Neural progenitor cell (in vitro differentiated cells): ENCODE data around the gene CAND2. TPM values are rescaled to one million over a fixed set of nuclear protein-coding genes. Genes with fewer than 3 reads are reported as not detected.
A peak's percentile ranks its signal among the peaks of the same experiment; 100 is the strongest.

Experiments
- DNase-seq: peaks from one replicate; pipeline ENCODE4 v3.0.0-alpha.2; 2016; ENCODE audit warnings: low spot score
- H2AFZ ChIP-seq: fragments of 200-600 bp; sonication (generic); replicated peaks from 2 replicates; pipeline ENCODE4 v1.6.1; 2016; ENCODE audit warnings: antibody characterized with exemption
- H3F3A ChIP-seq: fragments of 200-600 bp; sonication (generic); 2 replicates; pipeline ENCODE4 v1.6.1; 2016; ENCODE audit warnings: antibody characterized with exemption, low read depth
- H3K27ac ChIP-seq: fragments of 200-600 bp; sonication (generic); 2 replicates; pipeline ENCODE4 v1.5.1; 2016; ENCODE audit warnings: mild to moderate bottlenecking
- H3K27me3 ChIP-seq: fragments of 200-600 bp; sonication (generic); 2 replicates; pipeline ENCODE4 v1.6.1; 2016; ENCODE audit warnings: mild to moderate bottlenecking, moderate library complexity
- H3K36me3 ChIP-seq: fragments of 200-600 bp; sonication (generic); 2 replicates; pipeline ENCODE4 v1.5.1; 2016
- H3K4me1 ChIP-seq: fragments of 200-600 bp; sonication (generic); 2 replicates; pipeline ENCODE4 v1.6.1; 2016; ENCODE audit warnings: mixed run types
- H3K4me2 ChIP-seq: fragments of 200-600 bp; sonication (generic); 2 replicates; pipeline ENCODE4 v1.6.1; 2016
- H3K4me3 ChIP-seq: fragments of 200-600 bp; sonication (generic); 2 replicates; pipeline ENCODE4 v1.5.1; 2016
- H3K79me2 ChIP-seq: fragments of 200-600 bp; sonication (generic); 2 replicates; pipeline ENCODE4 v1.6.1; 2016; ENCODE audit warnings: low read depth
- H3K9ac ChIP-seq: fragments of 200-600 bp; sonication (generic); 2 replicates; pipeline ENCODE4 v1.6.1; 2016
- H3K9me3 ChIP-seq: fragments of 200-600 bp; sonication (generic); 2 replicates; pipeline ENCODE4 v1.5.1; 2016; ENCODE audit warnings: low read depth
- H4K20me1 ChIP-seq: fragments of 200-600 bp; sonication (generic); 2 replicates; pipeline ENCODE4 v1.6.1; 2016; ENCODE audit warnings: low read depth
- H3K27ac Mint-ChIP-seq: 3 replicates; pipeline ENCODE4 v1.8.0; 2021; ENCODE audit warnings: mixed read lengths
- H3K27me3 Mint-ChIP-seq: 2 replicates; pipeline ENCODE4 v1.8.0; 2022; ENCODE audit warnings: low read depth, mild to moderate bottlenecking, inconsistent platforms, moderate library complexity, mixed read lengths; ENCODE audit not compliant: insufficient read depth
- H3K36me3 Mint-ChIP-seq: 3 replicates; pipeline ENCODE4 v1.8.0; 2021; ENCODE audit warnings: mixed read lengths
- H3K4me1 Mint-ChIP-seq: 3 replicates; pipeline ENCODE4 v1.8.0; 2021; ENCODE audit warnings: mixed read lengths
- H3K4me3 Mint-ChIP-seq: 3 replicates; pipeline ENCODE4 v1.8.0; 2021; ENCODE audit warnings: mild to moderate bottlenecking, moderate library complexity, mixed read lengths
- H3K9me3 Mint-ChIP-seq: 3 replicates; pipeline ENCODE4 v1.8.0; 2020; ENCODE audit warnings: mixed read lengths
- CTCF ChIP-seq: fragments of 200-600 bp; sonication (generic); IDR thresholded peaks from 2 replicates; pipeline ENCODE4 v1.5.1; 2017; ENCODE audit warnings: antibody characterized with exemption, mild to moderate bottlenecking
- EZH2 ChIP-seq: fragments of 200-600 bp; sonication (generic); IDR thresholded peaks from 2 replicates; pipeline ENCODE4 v1.6.1; 2017; ENCODE audit warnings: antibody characterized with exemption, mild to moderate bottlenecking, moderate library complexity
- EZH2phosphoT487 ChIP-seq: fragments of 200-600 bp; sonication (generic); IDR thresholded peaks from 2 replicates; pipeline ENCODE4 v1.6.1; 2017; ENCODE audit warnings: antibody characterized with exemption
- total RNA-seq: library from RNA; depleted of rRNA; stranded (reverse); fragments of >200 nt; gene quantifications from 2 replicates; pipeline ENCODE4 v1.2.3, GENCODE V29; 2015; ENCODE audit warnings: low replicate concordance

Gene CAND2
- 2.4 and 6.9 TPM in 2 replicates for total RNA-seq

GRCh38 chr3:12796171-12797123 is at the start of gene CAND2:
Gene CAND2 (plus strand): TSS chr3:12796680. CDS start chr3:12796721, 41 bp downstream.
- Histone ChIP-seq H3K9ac (no peak within 1 kb of the TSS), H3K27ac (no peak within 1 kb of the TSS), H3F3A (peaks cover 18% of the 10 kb centered on the region), H4K20me1 (no peaks in the 10 kb centered on the region), H3K27me3 (peaks cover 7% of the 10 kb centered on the region), H3K4me3 (peak within 1 kb of the TSS; percentile 57), H3K4me1 (peaks cover 3% of the 10 kb centered on the region), H2AFZ (peak within 1 kb of the TSS; percentile 77), H3K79me2 (no peaks in the 10 kb centered on the region), H3K36me3 (no peaks in the 10 kb centered on the region), H3K9me3 (no peaks in the 10 kb centered on the region), H3K4me2 (peak within 1 kb of the TSS; percentile 78)
- peaks cover 7% of the 10 kb centered on the region for H3K27me3 Mint-ChIP-seq
- peak; percentile 75 for DNase-seq
- H3K4me3 Mint-ChIP-seq, result peak within 1 kb of the TSS; percentile 89
- H3K4me1 Mint-ChIP-seq, result peaks cover 18% of the 10 kb centered on the region
- no peaks in the 10 kb centered on the region for H3K36me3 Mint-ChIP-seq
- TF ChIP-seq CTCF (no peak), EZH2 (no peak), EZH2phosphoT487 (no peak)
- H3K27ac Mint-ChIP-seq, result peak within 1 kb of the TSS; percentile 46
- H3K9me3 Mint-ChIP-seq, result no peaks in the 10 kb centered on the region

GRCh38 chr3:12748477-12748876 is 48.0 kb upstream of the CAND2 start:
- Histone ChIP-seq H3K27me3 (no peaks in the 10 kb centered on the region), H4K20me1 (no peaks in the 10 kb centered on the region), H3F3A (peaks cover 6% of the 10 kb centered on the region), H3K9ac (no peak overlapping the region), H3K9me3 (no peaks in the 10 kb centered on the region), H3K79me2 (no peaks in the 10 kb centered on the region), H3K36me3 (no peaks in the 10 kb centered on the region), H3K4me2 (no peak overlapping the region), H3K4me3 (no peak overlapping the region), H2AFZ (no peak overlapping the region), H3K4me1 (peaks cover 9% of the 10 kb centered on the region), H3K27ac (no peak overlapping the region)
- no peaks in the 10 kb centered on the region for H3K36me3 Mint-ChIP-seq
- no peaks in the 10 kb centered on the region for H3K9me3 Mint-ChIP-seq
- TF ChIP-seq EZH2phosphoT487 (no peak), CTCF (no peak), EZH2 (no peak)
- H3K27ac Mint-ChIP-seq, result no peak overlapping the region
- H3K27me3 Mint-ChIP-seq, result no peaks in the 10 kb centered on the region
- no peak for DNase-seq
- no peak overlapping the region for H3K4me3 Mint-ChIP-seq
- H3K4me1 Mint-ChIP-seq, result peaks cover 2% of the 10 kb centered on the region

GRCh38 chr3:12750223-12750622 is 46.3 kb upstream of the CAND2 start:
- TF ChIP-seq CTCF (no peak), EZH2phosphoT487 (no peak), EZH2 (no peak)
- Histone ChIP-seq H3K4me3 (no peak overlapping the region), H3K79me2 (no peaks in the 10 kb centered on the region), H3K4me2 (no peak overlapping the region), H4K20me1 (no peaks in the 10 kb centered on the region), H3K4me1 (peaks cover 9% of the 10 kb centered on the region), H3K27ac (no peak overlapping the region), H3K9ac (no peak overlapping the region), H3K27me3 (no peaks in the 10 kb centered on the region), H3K9me3 (no peaks in the 10 kb centered on the region), H3K36me3 (no peaks in the 10 kb centered on the region), H3F3A (peaks cover 6% of the 10 kb centered on the region), H2AFZ (no peak overlapping the region)
- H3K27me3 Mint-ChIP-seq, result peaks cover 2% of the 10 kb centered on the region
- DNase-seq, result no peak
- H3K4me3 Mint-ChIP-seq, result no peak overlapping the region
- peaks cover 2% of the 10 kb centered on the region for H3K4me1 Mint-ChIP-seq
- no peaks in the 10 kb centered on the region for H3K36me3 Mint-ChIP-seq
- no peak overlapping the region for H3K27ac Mint-ChIP-seq
- no peaks in the 10 kb centered on the region for H3K9me3 Mint-ChIP-seq
